Natural killer cell (primary cell): ENCODE data around the gene HYDIN. TPM values are rescaled to one million over a fixed set of nuclear protein-coding genes. Genes with fewer than 3 reads are reported as not detected.

Experiments
- ATAC-seq, 3 donors: fragments of 150-1000 bp in 2 of 3; fragments of 200-7000 bp in 1 of 3; cut with Tn5 transposase; 1 replicate in 1 of 3; 2 replicates in 2 of 3; pipeline ENCODE4 v1.10.0; 2021; ENCODE audit warnings: mild to moderate bottlenecking in 2 of 3, moderate library complexity in 2 of 3
- DNase-seq, 2 donors: peaks; one replicate each; pipeline versions ENCODE4 v3.0.0 to v3.0.0-alpha.2; 2013 to 2021; ENCODE audit warnings: mixed read lengths in 1 of 2
- H3K27ac ChIP-seq: one replicate; pipeline ENCODE4 v1.5.1; 2013; ENCODE audit warnings: mild to moderate bottlenecking, low read length
- H3K27me3 ChIP-seq: one replicate; pipeline ENCODE4 v1.6.1; 2013; ENCODE audit warnings: low read length; ENCODE audit not compliant: control insufficient read depth, insufficient read depth
- H3K36me3 ChIP-seq: one replicate; pipeline ENCODE4 v1.6.1; 2013; ENCODE audit warnings: low read length; ENCODE audit not compliant: control insufficient read depth, insufficient read depth
- H3K4me1 ChIP-seq: one replicate; pipeline ENCODE4 v1.6.1; 2013; ENCODE audit warnings: low read length; ENCODE audit not compliant: control insufficient read depth, insufficient read depth
- H3K4me3 ChIP-seq: one replicate; pipeline ENCODE4 v1.5.1; 2013; ENCODE audit warnings: low read length
- H3K9me3 ChIP-seq: one replicate; pipeline ENCODE4 v1.6.1; 2013; ENCODE audit warnings: low read length; ENCODE audit not compliant: control insufficient read depth, insufficient read depth
- H3K27ac Mint-ChIP-seq, 2 donors: one replicate each; pipeline ENCODE4 v1.8.0; 2022; ENCODE audit warnings: mild to moderate bottlenecking in 2 of 2, mixed read lengths in 2 of 2, moderate library complexity in 1 of 2
- H3K27me3 Mint-ChIP-seq, 2 donors: one replicate each; pipeline ENCODE4 v1.8.0; 2022; ENCODE audit warnings: low read depth in 2 of 2, mixed read lengths in 2 of 2
- H3K36me3 Mint-ChIP-seq: one replicate; pipeline ENCODE4 v1.8.0; 2022; ENCODE audit warnings: mixed read lengths
- H3K4me1 Mint-ChIP-seq, 2 donors: one replicate each; pipeline ENCODE4 v1.8.0; 2022; ENCODE audit warnings: mixed read lengths in 2 of 2
- H3K4me3 Mint-ChIP-seq: one replicate; pipeline ENCODE4 v1.8.0; 2022; ENCODE audit warnings: mild to moderate bottlenecking, moderate library complexity, mixed read lengths
- H3K9me3 Mint-ChIP-seq, 2 donors: one replicate each; pipeline ENCODE4 v1.8.0; 2022; ENCODE audit warnings: mixed read lengths in 2 of 2
- WGBS: methylation state at CpG from one replicate; pipeline ENCODE4 v1.1.7; 2013; ENCODE audit warnings: missing lambda C conversion rate; ENCODE audit not compliant: insufficient coverage; 5-methylcytosine and 5-hydroxymethylcytosine counted together
- intact Hi-C: fragments of 100-400 bp; cut with micrococcal nuclease; formaldehyde crosslinking; loops from one replicate; pipeline ENCODE4 v1.14.2; 2022
- total RNA-seq, 4 donors: library from RNA; stranded (reverse); fragments of 120-200 nt in 1 of 4; gene quantifications; one replicate each; pipeline versions ENCODE4 v1.2.3 to v1.2.4, GENCODE V29; 2013 to 2022
- TF ChIP-seq, protein P1 (sequence below): fragments of 200-600 bp; IDR thresholded peaks from one replicate; pipeline ENCODE4 v1.8.0; 2022; ENCODE audit warnings: antibody characterized with exemption

HYDIN gene
- total RNA-seq, 3 donors from 2014 or later (not counting 1 experiment from before 2014, with no cell fraction given): 0.43 to 1.1 (median 0.82) TPM

GRCh38 chr16:71242601-71243000 lies 12.1 kb upstream of the HYDIN start:
- Mint-ChIP-seq H3K27me3 (peaks cover 0 to 8% of the 10 kb centered on the region in 2 donors), H3K4me1 (no peaks in the 10 kb centered on the region), H3K27ac (no peak overlapping the region), H3K9me3 (no peaks in the 10 kb centered on the region), H3K4me3 (no peak overlapping the region), H3K36me3 (no peaks in the 10 kb centered on the region)
- Histone ChIP-seq H3K4me1 (no peaks in the 10 kb centered on the region), H3K27me3 (no peaks in the 10 kb centered on the region), H3K36me3 (no peaks in the 10 kb centered on the region), H3K9me3 (no peaks in the 10 kb centered on the region), H3K4me3 (no peak overlapping the region), H3K27ac (no peak overlapping the region)
- 67% methylated on average over 3 of the region's 3 CpGs for WGBS
- TF ChIP-seq, protein P1, sequence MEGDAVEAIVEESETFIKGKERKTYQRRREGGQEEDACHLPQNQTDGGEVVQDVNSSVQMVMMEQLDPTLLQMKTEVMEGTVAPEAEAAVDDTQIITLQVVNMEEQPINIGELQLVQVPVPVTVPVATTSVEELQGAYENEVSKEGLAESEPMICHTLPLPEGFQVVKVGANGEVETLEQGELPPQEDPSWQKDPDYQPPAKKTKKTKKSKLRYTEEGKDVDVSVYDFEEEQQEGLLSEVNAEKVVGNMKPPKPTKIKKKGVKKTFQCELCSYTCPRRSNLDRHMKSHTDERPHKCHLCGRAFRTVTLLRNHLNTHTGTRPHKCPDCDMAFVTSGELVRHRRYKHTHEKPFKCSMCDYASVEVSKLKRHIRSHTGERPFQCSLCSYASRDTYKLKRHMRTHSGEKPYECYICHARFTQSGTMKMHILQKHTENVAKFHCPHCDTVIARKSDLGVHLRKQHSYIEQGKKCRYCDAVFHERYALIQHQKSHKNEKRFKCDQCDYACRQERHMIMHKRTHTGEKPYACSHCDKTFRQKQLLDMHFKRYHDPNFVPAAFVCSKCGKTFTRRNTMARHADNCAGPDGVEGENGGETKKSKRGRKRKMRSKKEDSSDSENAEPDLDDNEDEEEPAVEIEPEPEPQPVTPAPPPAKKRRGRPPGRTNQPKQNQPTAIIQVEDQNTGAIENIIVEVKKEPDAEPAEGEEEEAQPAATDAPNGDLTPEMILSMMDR: no peak
- intact Hi-C loops: no loop called here
- no peak for DNase-seq
- ATAC-seq: no peak

DNA sequence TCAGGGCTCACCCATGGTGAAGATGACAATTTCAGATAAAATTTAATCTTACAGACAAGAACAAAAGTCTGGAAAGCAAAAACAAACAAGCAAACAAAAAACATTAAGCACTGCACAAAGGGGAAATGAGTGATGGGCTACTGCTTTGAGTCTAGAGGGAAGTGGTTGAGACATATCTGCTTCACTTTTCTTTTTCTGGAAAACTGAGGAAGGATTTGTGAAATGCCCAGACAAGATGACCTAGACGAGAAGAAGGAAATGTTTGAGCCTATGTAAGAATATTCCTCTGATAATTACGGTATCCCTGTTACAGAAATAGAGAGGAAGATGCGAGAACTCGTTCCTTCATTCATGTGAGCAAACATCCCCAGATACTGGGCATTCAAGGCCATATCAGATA lies 11.5 kb upstream of the HYDIN start:
- no peaks in the 10 kb centered on the region for H3K9me3 ChIP-seq
- H3K36me3 Mint-ChIP-seq: no peaks in the 10 kb centered on the region
- no peak overlapping the region for H3K27ac Mint-ChIP-seq
- no peaks in the 10 kb centered on the region for H3K9me3 Mint-ChIP-seq
- H3K36me3 ChIP-seq: no peaks in the 10 kb centered on the region
- no peaks in the 10 kb centered on the region for H3K27me3 ChIP-seq
- no peak overlapping the region for H3K4me3 Mint-ChIP-seq
- no peak overlapping the region for H3K27ac ChIP-seq
- no peaks in the 10 kb centered on the region for H3K4me1 ChIP-seq
- ATAC-seq: no peak
- 73% methylated on average over 4 of the region's 4 CpGs for WGBS
- peaks cover 0 to 8% of the 10 kb centered on the region in 2 donors for H3K27me3 Mint-ChIP-seq
- TF ChIP-seq, protein P1: no peak
- DNase-seq: no peak
- no peaks in the 10 kb centered on the region for H3K4me1 Mint-ChIP-seq
- H3K4me3 ChIP-seq: no peak overlapping the region
- intact Hi-C loops: no loop called here

DNA sequence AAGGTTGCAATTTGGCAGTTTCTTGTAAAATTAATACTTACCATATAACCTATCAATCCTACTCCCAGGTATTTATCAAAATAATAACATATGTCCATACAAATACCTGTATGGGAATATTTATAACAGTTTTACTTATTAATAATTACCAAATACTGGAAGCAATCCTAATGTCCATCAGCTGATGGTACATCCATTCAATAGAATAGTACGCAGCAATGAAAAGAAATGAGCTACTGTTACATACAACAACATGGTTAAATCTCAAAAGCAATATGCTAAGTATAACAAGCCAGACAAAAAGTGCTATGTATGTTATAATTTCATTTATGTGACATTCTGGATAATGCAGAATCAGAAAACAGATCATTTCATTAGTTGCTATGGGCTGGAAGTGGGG lies 1.2 kb downstream of the HYDIN start:
- intact Hi-C loops: no loop called here
- DNase-seq: no peak
- Histone ChIP-seq H3K27me3 (peaks cover 24% of the 10 kb centered on the region), H3K4me1 (peaks cover 8% of the 10 kb centered on the region), H3K9me3 (peaks cover 12% of the 10 kb centered on the region), H3K27ac (no peak overlapping the region), H3K36me3 (no peaks in the 10 kb centered on the region), H3K4me3 (no peak overlapping the region)
- H3K4me3 Mint-ChIP-seq: no peak overlapping the region
- H3K9me3 Mint-ChIP-seq: peaks cover 8 to 10% of the 10 kb centered on the region in 2 donors
- TF ChIP-seq, protein P1: no peak
- WGBS: no CpG with 5 or more reads among the region's 1 CpG
- H3K27ac Mint-ChIP-seq: no peak overlapping the region
- peaks cover 22 to 34% of the 10 kb centered on the region in 2 donors for H3K27me3 Mint-ChIP-seq
- peaks cover 24% of the 10 kb centered on the region for H3K36me3 Mint-ChIP-seq
- no peak for ATAC-seq
- peaks cover 6 to 7% of the 10 kb centered on the region in 2 donors for H3K4me1 Mint-ChIP-seq
